Panc1 (cell line): Measurements from ENCODE around the gene IL1RAPL1. TPM values are rescaled to one million over a fixed set of nuclear protein-coding genes. Genes with fewer than 3 reads are reported as not detected.

Source experiments
- ATAC-seq: fragments of 200-7000 bp; cut with Tn5 transposase; 2 replicates; pipeline ENCODE4 v1.9.1; 2020; ENCODE audit warnings: mild to moderate bottlenecking, moderate library complexity
- BruUV-seq: library from RNA; stranded (reverse); fragments of 400-500 nt; replicated peaks from 2 replicates; lab custom pipeline; 2021; lab: Mats Ljungman, UMichigan
- CTCF ChIA-PET: fragments of 300-600 bp; sonication (Branson Sonifier 250); formaldehyde crosslinking; loops from one replicate; lab custom pipeline; 2022; ENCODE audit warnings: antibody characterized with exemption; lab: Charles Lee
- POLR2A ChIA-PET: fragments of 300-600 bp; sonication (Branson Sonifier 250); formaldehyde crosslinking; loops from one replicate; lab custom pipeline; 2022; ENCODE audit warnings: antibody characterized with exemption; lab: Charles Lee
- DNase-seq: peaks from one replicate; pipeline ENCODE4 v3.0.0-alpha.2; 2010; ENCODE audit warnings: low read depth, low spot score
- H3K27ac ChIP-seq: 2 replicates; pipeline ENCODE4 v1.5.1; 2011; ENCODE audit warnings: mild to moderate bottlenecking, low read length, inconsistent platforms
- H3K27me3 ChIP-seq: fragments of 200-500 bp; sonication (Bioruptor generic); 2 replicates; pipeline ENCODE4 v1.6.0; 2014; ENCODE audit warnings: low read length, inconsistent platforms; ENCODE audit not compliant: control insufficient read depth, insufficient read depth
- H3K36me3 ChIP-seq: fragments of 200-500 bp; sonication (Bioruptor generic); 2 replicates; pipeline ENCODE4 v1.5.1; 2014; ENCODE audit warnings: inconsistent platforms, mild to moderate bottlenecking, low read length, moderate library complexity; ENCODE audit not compliant: control insufficient read depth, insufficient read depth
- H3K4me1 ChIP-seq: 2 replicates; pipeline ENCODE4 v1.5.1; 2011; ENCODE audit warnings: inconsistent platforms, mild to moderate bottlenecking, low read length, moderate library complexity; ENCODE audit not compliant: control insufficient read depth, insufficient read depth
- H3K4me3 ChIP-seq, 2 experiments: 2 replicates each; pipeline ENCODE4 v1.5.1; 2011 to 2012; ENCODE audit warnings: low read depth in 2 of 2, low read length in 2 of 2, mild to moderate bottlenecking in 2 of 2, inconsistent platforms in 1 of 2, moderate library complexity in 1 of 2
- H3K9me3 ChIP-seq: fragments of 200-500 bp; sonication (Bioruptor generic); 2 replicates; pipeline ENCODE4 v1.5.1; 2014; ENCODE audit warnings: low read depth, mild to moderate bottlenecking, inconsistent platforms, low read length, moderate library complexity; ENCODE audit not compliant: control insufficient read depth, insufficient read depth
- POLR2AphosphoS5 ChIP-seq: IDR thresholded peaks from 2 replicates; pipeline ENCODE4 v1.6.1; 2012; ENCODE audit warnings: mild to moderate bottlenecking, low read depth, low read length, moderate library complexity
- SIN3A ChIP-seq: IDR thresholded peaks from 2 replicates; pipeline ENCODE4 v1.6.1; 2012; ENCODE audit warnings: low read depth, mild to moderate bottlenecking, low read length, moderate library complexity, borderline replicate concordance; ENCODE audit not compliant: insufficient read depth
- TCF7L2 ChIP-seq: IDR thresholded peaks from 2 replicates; pipeline ENCODE4 v1.6.1; 2011; ENCODE audit warnings: mild to moderate bottlenecking, low read depth, low read length, inconsistent platforms
- in situ Hi-C: cut with HindIII; loops from 2 replicates; pipeline ENCODE4 v1.10.0; 2016; ENCODE audit warnings: low sequenced_read_pairs, low pct_unique_long_range_greater_than_20kb
- intact Hi-C: fragments of 100-400 bp; cut with micrococcal nuclease; formaldehyde crosslinking; loops from one replicate; pipeline ENCODE4 v1.10.0; 2022; ENCODE audit not compliant: unreplicated experiment
- total RNA-seq: library from RNA; stranded (reverse); gene quantifications from one replicate; pipeline ENCODE4 v1.2.1, GENCODE V29; 2021; ENCODE audit not compliant: unreplicated experiment
- TF ChIP-seq, protein P1 (sequence below): fragments of 450-650 bp; IDR thresholded peaks from 2 replicates; pipeline ENCODE4 v1.5.1; 2017; ENCODE audit warnings: mild to moderate bottlenecking
- TF ChIP-seq, protein P2 (sequence below), 2 experiments: IDR thresholded peaks; 2 replicates each; pipeline ENCODE4 v1.6.1; 2011 to 2012; ENCODE audit warnings: low read depth in 2 of 2, control low read depth in 1 of 2, low read length in 1 of 2, mild to moderate bottlenecking in 1 of 2, moderate library complexity in 1 of 2; ENCODE audit not compliant: insufficient read depth in 1 of 2

IL1RAPL1 gene
- total RNA-seq, 1 experiment from 2014 or later = 0.59 TPM

DNA sequence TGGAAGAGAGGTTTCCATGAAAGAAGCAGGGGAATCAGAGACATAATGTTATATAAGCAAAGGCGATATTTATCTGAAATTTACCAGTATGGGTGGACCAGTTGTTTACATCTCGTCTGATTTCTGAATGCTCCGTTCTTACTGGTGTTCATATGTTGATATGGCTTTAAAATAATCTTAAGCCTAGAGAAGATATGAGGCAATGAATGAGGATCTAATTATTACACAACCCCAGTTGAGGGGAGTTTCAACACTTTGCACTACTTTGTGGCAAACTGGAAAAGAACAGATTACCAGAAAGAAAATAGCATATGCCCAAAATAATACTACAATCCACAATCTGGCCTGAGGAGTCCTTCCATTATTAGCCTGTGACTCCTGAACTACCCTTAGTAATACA, 1364.8 kb downstream of the IL1RAPL1 start:
- DNase-seq = no peak
- H3K36me3 ChIP-seq = no peaks in the 10 kb centered on the region
- no peak overlapping the region for H3K4me3 ChIP-seq
- intact Hi-C loops (no loop called here), in situ Hi-C loops (no loop called here)
- ATAC-seq = no peak
- BruUV-seq = no TSS peak
- no peaks in the 10 kb centered on the region for H3K9me3 ChIP-seq
- no peaks in the 10 kb centered on the region for H3K27me3 ChIP-seq
- H3K4me1 ChIP-seq = no peaks in the 10 kb centered on the region
- CTCF ChIA-PET = no interaction called here
- POLR2A ChIA-PET = no interaction called here
- no peak overlapping the region for H3K27ac ChIP-seq
- TF ChIP-seq, protein P1, sequence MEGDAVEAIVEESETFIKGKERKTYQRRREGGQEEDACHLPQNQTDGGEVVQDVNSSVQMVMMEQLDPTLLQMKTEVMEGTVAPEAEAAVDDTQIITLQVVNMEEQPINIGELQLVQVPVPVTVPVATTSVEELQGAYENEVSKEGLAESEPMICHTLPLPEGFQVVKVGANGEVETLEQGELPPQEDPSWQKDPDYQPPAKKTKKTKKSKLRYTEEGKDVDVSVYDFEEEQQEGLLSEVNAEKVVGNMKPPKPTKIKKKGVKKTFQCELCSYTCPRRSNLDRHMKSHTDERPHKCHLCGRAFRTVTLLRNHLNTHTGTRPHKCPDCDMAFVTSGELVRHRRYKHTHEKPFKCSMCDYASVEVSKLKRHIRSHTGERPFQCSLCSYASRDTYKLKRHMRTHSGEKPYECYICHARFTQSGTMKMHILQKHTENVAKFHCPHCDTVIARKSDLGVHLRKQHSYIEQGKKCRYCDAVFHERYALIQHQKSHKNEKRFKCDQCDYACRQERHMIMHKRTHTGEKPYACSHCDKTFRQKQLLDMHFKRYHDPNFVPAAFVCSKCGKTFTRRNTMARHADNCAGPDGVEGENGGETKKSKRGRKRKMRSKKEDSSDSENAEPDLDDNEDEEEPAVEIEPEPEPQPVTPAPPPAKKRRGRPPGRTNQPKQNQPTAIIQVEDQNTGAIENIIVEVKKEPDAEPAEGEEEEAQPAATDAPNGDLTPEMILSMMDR = no peak

DNA sequence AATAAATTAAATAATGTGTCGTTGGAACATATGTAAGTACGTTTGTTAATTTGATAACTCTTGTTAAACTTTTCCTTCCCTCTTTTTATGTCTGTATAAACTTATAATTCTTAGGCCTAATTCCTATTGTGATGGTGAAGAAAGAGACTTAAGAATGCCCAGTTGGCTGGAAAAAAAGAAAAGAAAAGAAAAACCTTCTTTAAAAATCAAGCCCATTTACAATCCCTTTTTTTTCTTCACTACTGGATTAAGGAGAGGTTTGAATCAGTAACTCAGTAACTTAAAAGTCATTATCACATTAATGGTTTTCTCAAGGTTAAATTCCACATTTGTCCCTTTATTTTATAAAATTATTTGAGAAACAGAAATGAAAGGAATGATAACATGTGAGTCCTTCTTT, 1374.8 kb downstream of the IL1RAPL1 start:
- H3K36me3 ChIP-seq = no peaks in the 10 kb centered on the region
- POLR2A ChIA-PET = no interaction called here
- TF ChIP-seq, protein P2, sequence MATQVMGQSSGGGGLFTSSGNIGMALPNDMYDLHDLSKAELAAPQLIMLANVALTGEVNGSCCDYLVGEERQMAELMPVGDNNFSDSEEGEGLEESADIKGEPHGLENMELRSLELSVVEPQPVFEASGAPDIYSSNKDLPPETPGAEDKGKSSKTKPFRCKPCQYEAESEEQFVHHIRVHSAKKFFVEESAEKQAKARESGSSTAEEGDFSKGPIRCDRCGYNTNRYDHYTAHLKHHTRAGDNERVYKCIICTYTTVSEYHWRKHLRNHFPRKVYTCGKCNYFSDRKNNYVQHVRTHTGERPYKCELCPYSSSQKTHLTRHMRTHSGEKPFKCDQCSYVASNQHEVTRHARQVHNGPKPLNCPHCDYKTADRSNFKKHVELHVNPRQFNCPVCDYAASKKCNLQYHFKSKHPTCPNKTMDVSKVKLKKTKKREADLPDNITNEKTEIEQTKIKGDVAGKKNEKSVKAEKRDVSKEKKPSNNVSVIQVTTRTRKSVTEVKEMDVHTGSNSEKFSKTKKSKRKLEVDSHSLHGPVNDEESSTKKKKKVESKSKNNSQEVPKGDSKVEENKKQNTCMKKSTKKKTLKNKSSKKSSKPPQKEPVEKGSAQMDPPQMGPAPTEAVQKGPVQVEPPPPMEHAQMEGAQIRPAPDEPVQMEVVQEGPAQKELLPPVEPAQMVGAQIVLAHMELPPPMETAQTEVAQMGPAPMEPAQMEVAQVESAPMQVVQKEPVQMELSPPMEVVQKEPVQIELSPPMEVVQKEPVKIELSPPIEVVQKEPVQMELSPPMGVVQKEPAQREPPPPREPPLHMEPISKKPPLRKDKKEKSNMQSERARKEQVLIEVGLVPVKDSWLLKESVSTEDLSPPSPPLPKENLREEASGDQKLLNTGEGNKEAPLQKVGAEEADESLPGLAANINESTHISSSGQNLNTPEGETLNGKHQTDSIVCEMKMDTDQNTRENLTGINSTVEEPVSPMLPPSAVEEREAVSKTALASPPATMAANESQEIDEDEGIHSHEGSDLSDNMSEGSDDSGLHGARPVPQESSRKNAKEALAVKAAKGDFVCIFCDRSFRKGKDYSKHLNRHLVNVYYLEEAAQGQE (IDR thresholded peaks at IDR 0.05; ENCODE audit: insufficient read depth in 1 of 2, low read depth in 2 of 2, low read length in 1 of 2) = no peak
- TF ChIP-seq TCF7L2 = no peak
- TF ChIP-seq, protein P1 = no peak
- TF ChIP-seq SIN3A = no peak
- no peak for TF ChIP-seq POLR2AphosphoS5
- H3K27ac ChIP-seq = no peak overlapping the region
- no TSS peak for BruUV-seq
- H3K9me3 ChIP-seq = no peaks in the 10 kb centered on the region
- no peaks in the 10 kb centered on the region for H3K27me3 ChIP-seq
- DNase-seq (no peak), ATAC-seq (no peak)
- CTCF ChIA-PET = no interaction called here
- intact Hi-C loops (no loop called here), in situ Hi-C loops (no loop called here)
- H3K4me1 ChIP-seq = no peaks in the 10 kb centered on the region
- no peak overlapping the region for H3K4me3 ChIP-seq

DNA sequence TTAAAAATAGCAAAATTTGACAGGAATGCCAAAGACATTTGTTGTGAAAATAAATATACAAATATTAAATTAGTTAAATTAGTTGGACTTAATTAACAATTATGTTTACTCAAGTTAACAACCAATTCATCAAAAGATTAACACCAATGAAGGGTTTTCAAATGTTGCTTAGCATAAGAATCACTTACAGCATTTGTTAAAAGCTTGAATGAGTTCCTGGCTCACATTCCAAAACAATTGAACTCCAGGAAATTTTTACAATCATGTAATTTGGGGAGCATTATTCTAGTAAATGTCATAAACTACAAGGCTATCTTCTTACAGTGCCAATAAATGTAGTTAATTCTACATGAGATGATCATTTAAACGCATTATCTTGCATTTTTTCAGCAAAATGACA, 1378.4 kb downstream of the IL1RAPL1 start:
- in situ Hi-C loops = no loop called here
- intact Hi-C loops = no loop called here
- no peak overlapping the region for H3K27ac ChIP-seq
- no peak for TF ChIP-seq SIN3A
- ChIA-PET POLR2A (no interaction called here), CTCF (no interaction called here)
- no peaks in the 10 kb centered on the region for H3K4me1 ChIP-seq
- DNase-seq = no peak
- no peak for ATAC-seq
- H3K9me3 ChIP-seq = no peaks in the 10 kb centered on the region
- no TSS peak for BruUV-seq
- no peaks in the 10 kb centered on the region for H3K36me3 ChIP-seq
- H3K4me3 ChIP-seq = no peak overlapping the region
- no peaks in the 10 kb centered on the region for H3K27me3 ChIP-seq
